ENCODE data around the gene JAM3.

Gene JAM3

DNA sequence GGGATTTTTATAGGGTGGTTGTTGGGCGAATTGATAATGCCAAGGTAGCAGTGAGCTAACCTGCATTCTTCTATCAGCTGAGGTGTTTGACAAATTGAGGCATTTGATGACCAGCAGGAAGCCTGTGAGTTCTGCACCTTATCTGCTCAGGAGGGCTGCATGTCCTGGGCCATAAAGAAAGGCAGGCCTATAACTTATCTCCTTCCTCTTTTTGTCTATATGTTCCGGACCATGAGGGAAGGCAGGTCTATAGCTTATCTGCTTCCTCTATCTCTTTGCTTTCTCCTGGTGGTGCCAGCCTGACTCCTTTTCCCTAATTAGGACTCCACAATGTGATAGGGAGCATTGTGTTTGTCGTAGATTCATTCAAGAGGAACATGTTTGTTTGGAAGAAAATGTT lies 8.6 kb upstream of the JAM3 start:
- CTCF ChIA-PET, result no interaction called here
- DNase-seq (ENCODE audit: extremely low spot score), result no peak
- POLR2A ChIA-PET, result no interaction called here
- TF ChIP-seq FOXA1 (IDR thresholded peaks at IDR 0.05), result no peak

- TF ChIP-seq L3MBTL2 (conservative IDR thresholded peaks at IDR 0.05) (no peak), CTBP1 (IDR thresholded peaks at IDR 0.05; ENCODE audit: borderline replicate concordance) (no peak)
- POLR2A ChIA-PET, result interaction anchor here (0.9 kb wide), 1 partner anchor 161 kb away, joined by 3 read pairs; the partner anchor contains the start of gene NCAPD3
- CTCF ChIA-PET, result interaction anchor here (0.7 kb wide), 1 partner anchor 18 kb away, joined by 3 read pairs; no protein-coding TSS in a partner anchor
- no peak for DNase-seq (ENCODE audit: extremely low spot score)
Measured at GRCh38 chr11:134062265-134063123, 6.4 kb upstream of the JAM3 start.

DNA sequence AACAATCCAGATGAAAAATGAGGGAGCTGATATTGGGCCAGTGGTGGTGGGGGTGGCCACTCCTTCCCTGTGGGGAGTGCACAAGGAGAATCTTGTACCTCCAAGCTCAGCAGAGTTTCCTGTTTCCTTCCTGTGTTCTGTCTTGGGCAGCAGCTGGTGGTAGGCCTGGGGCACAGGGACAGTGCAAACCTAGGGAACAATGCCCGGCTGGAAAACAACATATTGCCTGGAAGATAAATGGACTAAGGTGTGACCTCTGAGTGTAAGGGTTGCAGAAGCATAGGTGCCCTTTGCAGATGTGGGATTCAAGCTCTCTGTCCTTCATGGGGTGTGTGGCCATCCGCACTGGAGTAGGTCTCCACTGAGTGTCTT lies 5.8 kb upstream of the JAM3 start:
- CTCF ChIA-PET, result interaction anchor here (0.7 kb wide), 1 partner anchor 19 kb away, joined by 3 read pairs; no protein-coding TSS in a partner anchor
- no peak for DNase-seq (ENCODE audit: extremely low spot score)
- POLR2A ChIA-PET, result no interaction called here
- TF ChIP-seq LEF1 (IDR thresholded peaks at IDR 0.05; ENCODE audit: borderline replicate concordance) (no peak), L3MBTL2 (conservative IDR thresholded peaks at IDR 0.05) (no peak), HDGF (IDR thresholded peaks at IDR 0.05; ENCODE audit: borderline replicate concordance) (no peak), FOXK2 (IDR thresholded peaks at IDR 0.05) (no peak), ELF4 (IDR thresholded peaks at IDR 0.05) (no peak), BHLHE40 (IDR thresholded peaks at IDR 0.05; ENCODE audit: borderline replicate concordance) (no peak), FOXM1 (IDR thresholded peaks at IDR 0.05; ENCODE audit: borderline replicate concordance) (no peak), ARNT (IDR thresholded peaks at IDR 0.05) (no peak), CTBP1 (IDR thresholded peaks at IDR 0.05; ENCODE audit: borderline replicate concordance) (no peak), SP1 (IDR thresholded peaks at IDR 0.05) (no peak), ZNF384 (IDR thresholded peaks at IDR 0.05) (no peak), FOXA1 (IDR thresholded peaks at IDR 0.05) (no peak), TARDBP (IDR thresholded peaks at IDR 0.05) (no peak), PKNOX1 (IDR thresholded peaks at IDR 0.05) (no peak), SUZ12 (IDR thresholded peaks at IDR 0.05) (no peak), NFRKB (IDR thresholded peaks at IDR 0.05) (no peak)

DNA sequence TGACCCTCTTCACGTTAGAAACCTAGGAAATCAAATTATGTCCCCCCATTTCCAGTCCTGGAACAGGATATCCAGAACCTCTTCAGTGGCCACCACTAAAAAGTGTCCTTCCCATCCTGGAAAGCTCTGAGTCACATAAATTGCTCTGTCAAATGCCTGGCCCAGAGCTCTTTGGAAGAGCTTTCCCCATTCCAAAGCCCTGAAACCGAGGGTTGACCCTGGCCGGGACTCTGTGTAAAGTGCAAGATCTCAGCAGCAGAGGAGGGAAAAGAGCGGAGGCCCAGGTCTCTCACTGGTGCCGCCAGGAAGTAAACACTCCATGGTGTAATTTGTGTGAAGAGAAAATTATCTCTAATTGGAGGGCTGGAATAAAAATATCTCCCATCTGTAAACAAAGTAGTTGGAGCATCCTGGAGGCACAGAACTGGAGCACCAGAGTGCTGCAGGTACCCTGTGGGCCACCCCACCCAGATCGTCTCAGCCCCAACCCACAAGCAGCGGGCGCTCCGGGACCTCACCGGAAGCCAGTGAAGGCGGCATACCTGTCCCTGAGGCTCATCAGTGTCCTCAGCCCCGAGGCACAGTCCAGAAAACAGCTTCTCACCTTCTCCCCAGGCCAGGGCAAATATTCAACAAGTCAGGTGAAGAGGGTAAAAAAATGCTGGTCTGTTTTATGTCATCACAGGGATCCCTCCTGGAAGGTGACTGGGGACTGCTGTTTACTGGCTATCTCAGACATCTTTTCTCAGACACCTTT lies 4.7 kb upstream of the JAM3 start:
- no peak for TF ChIP-seq FOXK2 (IDR thresholded peaks at IDR 0.05)
- CTCF ChIA-PET, result no interaction called here
- POLR2A ChIA-PET, result no interaction called here
- no peak for DNase-seq (ENCODE audit: extremely low spot score)

DNA sequence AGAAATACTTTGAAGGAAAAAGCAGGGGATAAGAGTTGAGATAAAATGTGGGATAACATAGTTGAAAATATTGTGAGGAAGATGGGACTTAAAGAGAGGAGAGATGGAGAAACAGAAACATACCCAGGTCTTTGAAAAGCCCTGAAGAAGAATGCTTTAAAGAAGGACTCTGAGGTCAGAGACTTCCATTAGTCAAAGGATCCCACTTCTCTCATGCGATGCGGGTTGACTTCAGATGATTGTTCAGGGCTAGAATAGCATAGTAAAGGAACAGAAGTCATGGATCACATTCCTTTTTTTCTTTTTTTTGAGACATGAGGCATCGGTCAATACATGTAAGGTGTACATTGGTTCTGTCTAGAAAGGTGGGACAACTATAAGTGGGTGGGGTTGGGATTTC lies 3.5 kb upstream of the JAM3 start:
- POLR2A ChIA-PET, result no interaction called here
- TF ChIP-seq BHLHE40 (IDR thresholded peaks at IDR 0.05; ENCODE audit: borderline replicate concordance) (no peak), FOXM1 (IDR thresholded peaks at IDR 0.05; ENCODE audit: borderline replicate concordance) (no peak), ZNF384 (IDR thresholded peaks at IDR 0.05) (no peak), HDGF (IDR thresholded peaks at IDR 0.05; ENCODE audit: borderline replicate concordance) (no peak), SUZ12 (IDR thresholded peaks at IDR 0.05) (no peak), ARNT (IDR thresholded peaks at IDR 0.05) (no peak), PKNOX1 (IDR thresholded peaks at IDR 0.05) (no peak), LEF1 (IDR thresholded peaks at IDR 0.05; ENCODE audit: borderline replicate concordance) (no peak), L3MBTL2 (conservative IDR thresholded peaks at IDR 0.05) (no peak), ELF4 (IDR thresholded peaks at IDR 0.05) (no peak), FOXK2 (IDR thresholded peaks at IDR 0.05) (no peak), TARDBP (IDR thresholded peaks at IDR 0.05) (no peak), CTBP1 (IDR thresholded peaks at IDR 0.05; ENCODE audit: borderline replicate concordance) (no peak), NFRKB (IDR thresholded peaks at IDR 0.05) (no peak), SP1 (IDR thresholded peaks at IDR 0.05) (no peak), FOXA1 (IDR thresholded peaks at IDR 0.05) (no peak)
- DNase-seq (ENCODE audit: extremely low spot score), result no peak
- CTCF ChIA-PET, result no interaction called here

DNA sequence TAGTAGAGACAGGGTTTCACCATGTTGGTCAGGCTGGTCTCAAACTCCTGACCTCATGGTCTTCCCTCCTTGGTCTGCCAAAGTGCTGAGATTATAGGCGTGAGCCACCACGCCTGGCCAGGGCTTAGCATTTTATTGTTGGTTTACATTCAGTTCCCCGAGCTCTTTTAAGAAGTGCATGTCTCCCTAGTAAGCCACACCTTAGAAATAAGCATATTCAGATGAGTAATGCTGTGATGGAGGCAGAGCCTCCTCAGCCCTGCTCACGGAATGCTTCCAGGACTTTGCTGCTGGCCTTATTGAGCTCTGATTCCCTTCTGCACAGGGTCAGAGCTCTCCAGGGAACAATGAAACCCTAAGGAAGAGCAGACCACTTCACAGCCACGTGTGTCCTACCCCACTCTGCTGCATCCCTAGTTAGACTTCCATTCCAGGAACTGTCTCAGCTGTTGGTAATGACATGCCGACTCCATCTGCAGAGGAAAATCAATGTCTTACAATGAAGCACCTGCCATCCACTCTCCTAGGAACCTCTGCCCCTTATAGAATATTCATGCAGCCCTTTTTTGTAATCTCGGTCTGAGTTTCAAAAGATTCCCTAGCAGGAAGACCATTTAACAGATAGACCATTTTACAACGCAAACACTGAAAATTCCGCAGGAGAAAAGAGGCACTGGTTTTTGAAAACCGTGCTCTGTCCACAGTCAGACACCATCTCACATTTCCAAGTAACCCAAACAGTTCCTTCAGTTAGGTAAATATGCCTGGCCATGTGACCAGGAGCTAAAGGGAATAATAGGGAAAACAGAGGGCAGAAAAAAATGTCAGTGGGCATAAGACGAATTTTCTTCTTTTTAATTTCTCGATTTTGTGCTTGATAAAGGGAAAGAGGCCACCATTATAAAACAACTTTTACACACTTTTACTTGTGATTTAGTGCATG lies 1.7 kb upstream of the JAM3 start:
- TF ChIP-seq L3MBTL2 (conservative IDR thresholded peaks at IDR 0.05) (no peak), SUZ12 (IDR thresholded peaks at IDR 0.05) (no peak), NFRKB (IDR thresholded peaks at IDR 0.05) (no peak), TARDBP (IDR thresholded peaks at IDR 0.05) (no peak), FOXA1 (IDR thresholded peaks at IDR 0.05) (no peak), FOXK2 (IDR thresholded peaks at IDR 0.05) (no peak)
- POLR2A ChIA-PET, result no interaction called here
- no peak for DNase-seq (ENCODE audit: extremely low spot score)
- CTCF ChIA-PET, result no interaction called here
